HCT116 (cell line): Measurements from ENCODE around the gene ENTPD6. TPM values are rescaled to one million over a fixed set of nuclear protein-coding genes. Genes with fewer than 3 reads are reported as not detected.

Experiments
- ATAC-seq: fragments of 200-7000 bp; cut with Tn5 transposase; 2 replicates; pipeline ENCODE4 v1.9.1; 2020; ENCODE audit warnings: mild to moderate bottlenecking, moderate library complexity
- BruUV-seq: library from RNA; stranded (reverse); fragments of 400-500 nt; replicated peaks from 2 replicates; lab custom pipeline; 2021; lab: Mats Ljungman, UMichigan
- CTCF ChIA-PET: fragments of 300-600 bp; sonication (Branson Sonifier 250); formaldehyde crosslinking; loops from one replicate; lab custom pipeline; 2021; ENCODE audit warnings: antibody characterized with exemption; lab: Charles Lee
- POLR2A ChIA-PET: fragments of 300-600, 350-600 bp; sonication (Branson Sonifier 250); formaldehyde crosslinking; loops from one replicate; lab custom pipeline; 2021; ENCODE audit warnings: antibody characterized with exemption; lab: Charles Lee
- RAD21 ChIA-PET, 2 experiments: fragments of 300-600 bp; sonication (Branson Sonifier 250); formaldehyde crosslinking; loops; one replicate each; lab custom pipeline; 2023; ENCODE audit warnings: low total read pairs in 2 of 2; ENCODE audit not compliant: uncharacterized antibody in 2 of 2, unreplicated experiment in 2 of 2, low non-redundant PET in 1 of 2; lab: Charles Lee
- DNase-seq: peaks from one replicate; pipeline ENCODE4 v3.0.0-alpha.2; 2010; ENCODE audit warnings: low read depth, low spot score
- H2AFZ ChIP-seq: fragments of 200-600 bp; shearing (Covaris generic), sonication (generic); 2 replicates; pipeline ENCODE4 v1.6.1; 2017; ENCODE audit warnings: low read depth, mixed run types, mixed read lengths, antibody characterized with exemption, low read length; ENCODE audit not compliant: poor library complexity, severe bottlenecking
- H3K27ac ChIP-seq: 2 replicates; pipeline ENCODE4 v1.5.1; 2012; ENCODE audit warnings: low read depth, low read length
- H3K27me3 ChIP-seq: fragments of 200-600 bp; sonication (generic); 2 replicates; pipeline ENCODE4 v1.6.1; 2016; ENCODE audit warnings: mixed run types, low read length, mixed read lengths; ENCODE audit not compliant: insufficient read depth
- H3K36me3 ChIP-seq, 2 experiments: fragments of 200-500 bp in 1 of 2; fragments of 200-600 bp in 1 of 2; sonication (Bioruptor generic) in 1 of 2; sonication (generic) in 1 of 2; 2 replicates each; pipeline versions ENCODE4 v1.5.1 to v1.6.1; 2014 to 2016; ENCODE audit warnings: low read length in 2 of 2, inconsistent platforms in 1 of 2, mixed read lengths in 1 of 2, mixed run types in 1 of 2; ENCODE audit not compliant: insufficient read depth in 2 of 2, control insufficient read depth in 1 of 2
- H3K4me1 ChIP-seq, 2 experiments: fragments of 200-600 bp in 1 of 2; sonication (generic) in 1 of 2; 2 replicates each; pipeline versions ENCODE4 v1.5.1 to v1.6.1; 2012 to 2017; ENCODE audit warnings: low read length in 2 of 2, inconsistent platforms in 1 of 2, mild to moderate bottlenecking in 1 of 2, mixed read lengths in 1 of 2, mixed run types in 1 of 2, moderate library complexity in 1 of 2; ENCODE audit not compliant: insufficient read depth in 2 of 2, control insufficient read depth in 1 of 2
- H3K4me2 ChIP-seq: fragments of 200-600 bp; sonication (generic); 2 replicates; pipeline ENCODE4 v1.6.1; 2017; ENCODE audit warnings: mixed run types, low read length, mixed read lengths
- H3K4me3 ChIP-seq, 2 experiments: fragments of 200-600 bp in 1 of 2; sonication (generic) in 1 of 2; replicated peaks in 1 of 2; 2 replicates each; pipeline ENCODE4 v1.5.1; 2011 to 2016; ENCODE audit warnings: low read length in 2 of 2, control low read depth in 1 of 2, low read depth in 1 of 2, mild to moderate bottlenecking in 1 of 2, mixed read lengths in 1 of 2, mixed run types in 1 of 2
- H3K79me2 ChIP-seq: fragments of 200-600 bp; sonication (generic); 2 replicates; pipeline ENCODE4 v1.6.1; 2017; ENCODE audit warnings: mild to moderate bottlenecking, mixed run types, low read length, moderate library complexity, mixed read lengths; ENCODE audit not compliant: insufficient read depth
- H3K9ac ChIP-seq: fragments of 200-600 bp; sonication (generic); 2 replicates; pipeline ENCODE4 v1.6.1; 2016; ENCODE audit warnings: low read length, mixed read lengths
- H3K9me2 ChIP-seq: fragments of 200-600 bp; sonication (generic), shearing (Covaris generic); 2 replicates; pipeline ENCODE4 v1.6.1; 2017; ENCODE audit warnings: mixed run types, mild to moderate bottlenecking, moderate library complexity; ENCODE audit not compliant: insufficient read depth
- H3K9me3 ChIP-seq, 2 experiments: fragments of 200-500 bp in 1 of 2; fragments of 200-600 bp in 1 of 2; sonication (Bioruptor generic) in 1 of 2; sonication (generic) in 1 of 2; 2 replicates each; pipeline ENCODE4 v1.6.1; 2014 to 2017; ENCODE audit warnings: low read length in 2 of 2, mixed read lengths in 2 of 2, inconsistent platforms in 1 of 2, low read depth in 1 of 2, mild to moderate bottlenecking in 1 of 2, mixed run types in 1 of 2, moderate library complexity in 1 of 2; ENCODE audit not compliant: control insufficient read depth in 1 of 2, insufficient read depth in 1 of 2
- H4K20me1 ChIP-seq: fragments of 200-600 bp; sonication (generic), shearing (Covaris generic); 2 replicates; pipeline ENCODE4 v1.6.1; 2017; ENCODE audit warnings: mixed run types, mild to moderate bottlenecking, moderate library complexity; ENCODE audit not compliant: insufficient read depth
- CTCF ChIP-seq, 3 experiments: fragments of 200-600 bp in 1 of 3; sonication (generic) in 1 of 3; IDR thresholded peaks in 2 of 3; conservative IDR thresholded peaks in 1 of 3; 2 replicates each; pipeline ENCODE4 v1.5.1; 2012 to 2017; ENCODE audit warnings: low read depth in 2 of 3, low read length in 2 of 3, antibody characterized with exemption in 1 of 3, borderline replicate concordance in 1 of 3, control low read depth in 1 of 3, mild to moderate bottlenecking in 1 of 3, mixed read lengths in 1 of 3, mixed run types in 1 of 3, moderate library complexity in 1 of 3; ENCODE audit not compliant: insufficient read depth in 1 of 3
- EGR1 ChIP-seq: IDR thresholded peaks from 2 replicates; pipeline ENCODE4 v1.6.1; 2012; ENCODE audit warnings: low read depth
- EZH2phosphoT487 ChIP-seq: fragments of 200-600 bp; IDR thresholded peaks from 2 replicates; pipeline ENCODE4 v1.6.1; 2018; ENCODE audit warnings: antibody characterized with exemption, borderline replicate concordance
- MAX ChIP-seq: IDR thresholded peaks from 2 replicates; pipeline ENCODE4 v1.6.1; 2012
- POLR2A ChIP-seq: IDR thresholded peaks from 2 replicates; pipeline ENCODE4 v1.7.0; 2011; ENCODE audit warnings: borderline replicate concordance; ENCODE audit not compliant: insufficient read depth, insufficient read length; ENCODE audit errors: extremely low read depth
- POLR2AphosphoS5 ChIP-seq: IDR thresholded peaks from 2 replicates; pipeline ENCODE4 v1.6.1; 2011; ENCODE audit warnings: mild to moderate bottlenecking, low read depth, low read length, moderate library complexity
- REST ChIP-seq: IDR thresholded peaks from 2 replicates; pipeline ENCODE4 v1.6.1; 2012; ENCODE audit warnings: low read depth
- TCF7L2 ChIP-seq: IDR thresholded peaks from 2 replicates; pipeline ENCODE4 v1.7.0; 2011; ENCODE audit warnings: borderline replicate concordance, inconsistent platforms; ENCODE audit not compliant: insufficient read depth, insufficient read length; ENCODE audit errors: extremely low read depth
- intact Hi-C: fragments of 100-400 bp; cut with micrococcal nuclease; formaldehyde crosslinking; loops from 2 replicates; pipeline ENCODE4 v1.10.0; 2022
- total RNA-seq: library from RNA; stranded (reverse); gene quantifications from one replicate; pipeline ENCODE4 v1.2.1, GENCODE V29; 2021; ENCODE audit not compliant: unreplicated experiment

Gene ENTPD6
- total RNA-seq, 1 experiment from 2014 or later: 89.2 TPM

GRCh38 chr20:25273541-25274358 lies 78.2 kb downstream of the ENTPD6 start:
- Histone ChIP-seq H3K9me3 (no peaks in the 10 kb centered on the region), H3K27ac (no peak overlapping the region), H3K9me2 (no peaks in the 10 kb centered on the region), H4K20me1 (no peaks in the 10 kb centered on the region), H3K9ac (no peak overlapping the region), H3K4me1 (no peaks in the 10 kb centered on the region), H2AFZ (no peak overlapping the region), H3K27me3 (no peaks in the 10 kb centered on the region), H3K4me2 (no peak overlapping the region), H3K79me2 (no peaks in the 10 kb centered on the region), H3K36me3 (peaks cover 2 to 9% of the 10 kb centered on the region in 2 experiments; a peak in 3 of 4 replicates), H3K4me3 (no peak overlapping the region)
- TF ChIP-seq EGR1: no peak
- POLR2A ChIA-PET: interaction anchor here (0.7 kb wide), 1 partner anchor 63 kb away, joined by 3 read pairs; no protein-coding TSS in a partner anchor
- ATAC-seq: no peak
- RAD21 ChIA-PET: no interaction called here
- BruUV-seq: no TSS peak
- CTCF ChIA-PET: no interaction called here
- intact Hi-C loops: no loop called here
- DNase-seq: no peak

- Histone ChIP-seq H3K4me2 (no peak overlapping the region), H3K4me1 (no peaks in the 10 kb centered on the region), H3K9me3 (no peaks in the 10 kb centered on the region), H4K20me1 (no peaks in the 10 kb centered on the region), H3K79me2 (no peaks in the 10 kb centered on the region), H3K36me3 (peaks cover 2 to 3% of the 10 kb centered on the region in 2 experiments; a peak in 3 of 4 replicates), H2AFZ (no peak overlapping the region), H3K4me3 (no peak overlapping the region), H3K9ac (no peak overlapping the region), H3K9me2 (no peaks in the 10 kb centered on the region), H3K27me3 (no peaks in the 10 kb centered on the region), H3K27ac (no peak overlapping the region)
- POLR2A ChIA-PET: interaction anchor here (0.7 kb wide), 1 partner anchor 63 kb away, joined by 3 read pairs; no protein-coding TSS in a partner anchor
- no peak for DNase-seq
- intact Hi-C loops: no loop called here
- TF ChIP-seq EZH2phosphoT487 (no peak), MAX (no peak), POLR2AphosphoS5 (no peak), TCF7L2 (no peak), REST (no peak), POLR2A (no peak), CTCF (IDR thresholded peaks at IDR 0.05 in 2 of 3, conservative IDR thresholded peaks at IDR 0.05 in 1 of 3; ENCODE audit: borderline replicate concordance in 1 of 3, insufficient read depth in 1 of 3, low read depth in 2 of 3, low read length in 2 of 3) (no peak)
- no TSS peak for BruUV-seq
- RAD21 ChIA-PET: no interaction called here
- CTCF ChIA-PET: no interaction called here
- ATAC-seq: no peak
Observed at GRCh38 chr20:25274481-25274880, 79.0 kb downstream of the ENTPD6 start.
